ENCODE results near the gene VEGFA. TPM values are rescaled to one million over a fixed set of nuclear protein-coding genes. Genes with fewer than 3 reads are reported as not detected.

VEGFA gene
- polyA plus RNA-seq, 10 donors = 59.9 to 105 (median 69.1) TPM

DNA sequence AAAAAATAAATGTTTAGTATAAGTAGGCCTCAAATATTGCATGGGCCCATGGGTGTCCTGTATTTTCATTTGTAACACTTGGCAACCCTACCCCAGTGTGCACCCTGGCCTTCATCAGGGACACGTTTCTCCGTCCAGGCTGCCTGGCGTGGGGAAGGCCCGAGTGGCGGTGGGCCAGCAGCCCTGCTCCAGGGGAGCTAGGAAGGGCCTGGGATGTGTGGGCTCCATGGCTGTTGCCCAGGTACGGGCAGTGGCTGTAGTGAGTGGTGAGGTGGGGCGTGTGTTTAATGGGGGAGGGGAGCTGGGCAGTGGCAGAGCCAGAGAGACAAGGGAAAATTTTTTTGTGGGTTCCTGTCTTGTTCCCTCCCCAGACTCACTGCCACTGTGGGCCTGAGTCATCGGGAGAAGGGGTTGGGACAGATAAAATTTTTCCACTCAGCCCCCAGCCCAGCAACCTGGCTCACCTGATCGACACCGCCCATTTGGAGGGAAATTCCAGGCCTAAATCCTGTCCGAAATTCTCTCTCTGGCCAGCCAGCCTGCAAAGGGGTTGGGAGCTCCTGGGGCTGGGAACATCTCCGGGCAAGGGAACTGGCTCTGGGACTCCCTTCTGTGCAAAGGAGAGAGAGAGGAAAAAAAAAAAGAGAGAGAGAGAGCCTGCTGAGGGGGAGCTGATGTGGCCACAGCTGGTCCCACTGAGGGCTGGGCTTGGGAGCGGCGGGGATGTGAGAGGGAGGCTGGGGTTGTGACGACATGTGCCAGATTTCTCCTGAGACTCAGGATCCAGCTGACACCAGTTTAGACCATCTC, 32.5 kb upstream of the VEGFA start:
- peak; percentile 42 to 88 (median 42) for DNase-seq

DNA sequence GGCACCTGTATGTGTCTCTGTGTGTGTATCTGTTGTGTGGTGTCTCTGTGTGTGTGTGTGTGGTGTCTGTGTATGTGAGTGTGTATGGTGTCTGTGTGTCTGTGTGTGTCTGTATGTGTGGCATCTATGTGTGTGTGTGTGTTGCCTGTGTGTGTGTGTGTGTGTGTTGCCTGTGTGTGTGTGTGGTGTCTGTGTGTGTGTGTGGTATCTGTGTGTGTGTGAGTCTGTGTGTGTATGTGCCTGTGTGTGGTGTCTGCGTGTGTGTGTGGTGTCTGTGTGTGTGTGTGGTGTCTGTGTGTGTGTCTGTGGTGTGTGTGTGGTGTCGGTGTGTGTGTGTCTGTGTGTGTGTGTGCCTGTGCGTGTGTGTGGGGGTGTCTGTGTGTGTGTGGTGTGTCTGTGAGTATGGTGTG, 31.7 kb upstream of the VEGFA start:
- DNase-seq = no peak

DNA sequence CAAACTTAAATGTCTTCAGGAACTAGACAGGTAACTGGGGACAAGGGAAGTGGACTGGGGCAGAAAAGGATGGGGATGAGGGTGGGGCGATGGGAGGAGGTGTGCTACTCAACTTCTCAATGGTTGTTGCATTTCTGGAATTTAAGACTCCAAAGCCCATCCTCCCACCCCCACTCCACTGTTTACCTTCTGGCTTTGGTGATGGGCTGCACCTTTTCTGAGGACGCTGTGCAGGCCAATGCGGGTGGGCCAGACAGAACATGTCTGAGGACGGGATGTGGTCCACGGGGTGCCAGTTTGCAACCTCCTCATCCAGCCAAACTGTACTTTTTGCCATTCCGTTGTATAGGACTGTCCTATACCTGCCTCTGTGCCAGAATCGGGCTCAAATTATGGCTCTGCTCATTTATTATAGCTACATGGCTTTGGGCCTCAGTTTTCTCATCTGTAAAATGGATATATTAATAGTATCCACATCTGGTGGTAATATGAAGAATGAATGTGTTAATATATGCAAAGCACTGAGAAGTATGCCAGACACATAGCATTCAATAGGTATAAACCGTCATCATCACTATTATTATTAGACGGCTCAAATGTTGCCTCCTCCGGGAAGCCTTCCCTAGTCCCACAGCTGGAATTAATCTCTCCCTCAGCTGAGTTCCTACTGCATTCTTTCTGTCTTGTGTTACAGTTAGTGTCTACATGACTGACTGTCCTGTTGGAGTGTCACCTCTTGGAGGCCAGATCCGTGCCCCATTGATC, 31.0 kb upstream of the VEGFA start:
- no peak for DNase-seq

DNA sequence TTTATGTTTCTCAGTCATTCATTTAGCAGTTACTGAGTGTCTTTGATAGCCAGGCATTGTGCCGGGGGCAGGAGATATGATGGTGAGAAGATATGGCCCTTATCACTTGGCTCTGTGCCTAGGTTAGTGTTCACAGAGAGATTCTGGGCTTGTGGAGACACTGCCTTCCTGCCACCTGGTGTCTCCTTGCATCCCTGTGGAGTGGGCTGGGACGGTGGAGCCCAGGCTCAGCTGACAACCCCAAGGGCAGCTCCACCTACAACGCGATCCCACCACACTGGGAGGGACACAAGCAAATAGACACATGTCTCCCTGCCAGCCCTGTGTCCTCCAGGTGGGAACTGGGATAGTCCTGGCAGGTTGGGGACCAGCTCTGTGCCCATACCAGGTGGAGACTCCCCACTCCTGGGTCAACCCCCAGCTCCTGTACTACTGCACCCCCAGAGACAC, 30.3 kb upstream of the VEGFA start:
- no peak for DNase-seq

DNA sequence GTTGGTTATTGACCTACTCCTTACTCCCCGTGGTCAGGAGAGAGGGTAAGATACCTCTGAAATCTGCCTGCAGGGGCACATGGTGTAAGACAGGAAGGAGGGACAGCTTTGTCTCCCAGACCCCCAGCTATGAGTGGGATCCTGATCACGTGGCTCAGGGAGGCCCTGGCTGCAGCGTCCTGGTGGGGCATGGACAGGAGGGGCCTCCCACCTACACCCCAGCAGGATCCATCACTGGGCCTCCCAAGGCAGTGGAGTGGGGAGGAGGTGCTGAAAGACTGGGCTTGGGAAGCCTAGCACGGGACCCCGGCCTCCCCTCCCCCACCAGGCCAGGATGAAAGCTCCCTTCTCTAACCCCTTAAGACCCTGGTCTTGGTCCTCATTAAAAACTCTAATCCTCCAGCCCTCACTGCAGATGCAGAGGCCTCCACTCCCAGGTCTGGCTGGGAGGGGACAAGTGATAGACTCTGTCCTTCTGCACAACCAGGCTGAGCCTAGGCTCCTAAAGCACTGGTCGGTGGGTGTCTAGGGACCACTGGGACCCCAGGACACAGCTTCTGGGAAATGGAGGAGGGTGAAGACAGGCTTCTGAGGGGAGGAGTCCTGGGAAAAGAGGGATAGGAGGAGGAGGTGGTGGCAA, 29.6 kb upstream of the VEGFA start:
- DNase-seq = no peak

DNA sequence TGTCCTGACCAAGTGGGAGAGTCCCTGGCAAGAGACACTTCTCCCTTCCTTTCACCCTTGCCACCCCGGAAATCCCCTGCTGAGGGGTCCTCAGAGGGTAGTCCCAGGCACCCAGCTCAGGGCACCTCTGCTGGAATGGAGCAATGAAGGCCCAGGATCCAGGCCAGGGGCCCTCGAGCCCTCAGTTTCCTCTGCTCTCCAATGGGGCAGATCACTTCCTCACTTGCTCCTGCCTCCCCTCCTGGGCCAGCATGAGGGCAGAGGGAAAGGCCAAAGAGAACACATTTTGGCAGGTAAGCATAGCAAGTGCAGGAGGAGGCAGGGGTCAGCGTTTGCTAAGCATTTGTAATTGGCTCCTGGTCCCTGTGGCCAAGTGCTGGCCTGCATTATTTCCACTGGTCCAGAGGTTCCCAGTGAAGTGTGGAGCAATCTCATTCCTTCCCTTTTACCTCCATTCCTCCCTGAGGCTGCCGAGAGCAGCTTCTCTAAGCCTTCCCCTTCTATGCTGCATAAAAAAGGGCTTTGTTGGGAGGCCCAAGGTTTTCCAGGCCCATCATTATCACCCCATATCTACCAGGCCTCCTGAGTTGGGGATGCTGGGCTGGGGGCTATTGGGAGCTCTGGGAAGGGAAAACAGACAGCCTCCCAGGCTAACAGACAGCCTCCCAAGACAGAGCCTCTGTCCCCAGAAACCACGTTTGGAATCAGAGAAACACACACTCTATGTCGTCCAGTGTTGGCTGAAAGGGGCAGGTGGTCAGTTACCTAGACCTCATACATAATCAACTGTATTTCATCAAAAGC, 28.8 kb upstream of the VEGFA start:
- DNase-seq = peak in 1 of 3 donors; percentile 34

DNA sequence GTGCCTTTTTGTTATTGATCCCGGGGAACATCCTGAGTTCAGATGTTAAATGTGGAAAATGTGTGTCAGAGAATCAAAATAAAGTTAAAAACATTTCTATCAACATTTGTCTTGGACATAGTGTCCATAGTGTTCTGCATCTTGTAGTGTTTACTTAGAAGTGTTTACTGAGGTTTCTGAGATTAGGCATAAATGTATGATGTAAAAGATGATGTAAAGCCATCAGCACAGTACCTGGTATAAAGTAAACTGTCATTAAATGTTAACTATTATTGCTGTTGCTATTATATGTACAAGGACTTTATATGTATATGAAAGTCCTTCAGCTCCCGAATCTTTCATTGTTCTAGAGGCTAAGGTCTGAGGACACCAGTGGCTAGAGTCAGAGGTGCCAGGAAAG, 28.2 kb upstream of the VEGFA start:
- peak in 1 of 3 donors; percentile 33 for DNase-seq

DNA sequence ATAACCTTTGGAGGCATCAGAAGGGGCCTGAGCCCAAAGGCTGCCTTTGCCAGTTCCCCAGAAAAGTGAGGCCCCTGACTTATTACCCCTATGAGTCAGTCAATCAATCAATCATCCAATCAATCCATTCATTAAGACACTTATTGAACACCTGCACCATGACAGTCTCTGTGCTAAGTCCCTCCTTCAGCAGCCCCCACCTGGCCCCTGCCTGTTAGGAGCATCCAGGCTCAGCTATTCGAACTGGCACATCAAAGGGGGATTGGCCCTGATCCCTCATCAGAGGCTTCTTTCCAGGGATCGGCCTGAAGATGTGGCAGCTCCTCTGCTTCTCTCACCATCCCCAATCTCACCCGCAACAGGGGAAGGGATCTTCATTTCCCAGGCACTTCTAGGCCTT, 27.7 kb upstream of the VEGFA start:
- no peak for DNase-seq

DNA sequence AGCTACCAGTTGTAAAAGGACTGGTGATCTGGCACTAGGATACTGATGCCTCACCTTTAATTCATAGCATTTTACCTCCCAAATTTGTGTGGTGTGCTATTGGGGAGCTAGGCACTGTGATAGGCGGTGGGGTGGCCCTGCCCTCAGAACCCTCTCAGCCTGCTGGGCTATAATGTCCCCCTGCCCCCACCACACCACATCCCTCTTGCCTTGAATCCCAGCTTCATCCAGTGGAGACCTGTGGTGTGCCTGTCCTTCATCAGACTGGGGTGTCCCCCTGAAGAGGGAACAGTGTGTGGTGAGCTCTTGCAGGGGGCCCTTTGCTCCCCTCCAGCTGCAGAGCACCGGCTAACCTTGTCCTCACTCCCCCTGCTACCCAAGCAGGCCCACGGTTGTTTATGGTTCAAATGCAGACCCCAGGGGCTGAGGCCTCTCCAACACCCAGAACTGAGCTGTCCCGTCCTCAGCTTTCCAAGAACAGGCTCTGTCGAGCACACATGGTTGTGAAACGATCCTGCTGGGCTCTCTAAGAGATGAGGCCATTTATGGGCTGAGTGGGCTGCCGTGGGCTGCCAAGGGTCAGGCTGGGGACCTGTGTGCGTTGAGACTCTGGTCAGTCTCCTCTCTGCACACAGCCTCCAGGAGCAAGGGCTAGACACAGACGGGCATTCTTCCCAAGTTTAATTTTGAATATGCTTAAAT, 26.9 kb upstream of the VEGFA start:
- DNase-seq = peak in 1 of 3 donors; percentile 78

DNA sequence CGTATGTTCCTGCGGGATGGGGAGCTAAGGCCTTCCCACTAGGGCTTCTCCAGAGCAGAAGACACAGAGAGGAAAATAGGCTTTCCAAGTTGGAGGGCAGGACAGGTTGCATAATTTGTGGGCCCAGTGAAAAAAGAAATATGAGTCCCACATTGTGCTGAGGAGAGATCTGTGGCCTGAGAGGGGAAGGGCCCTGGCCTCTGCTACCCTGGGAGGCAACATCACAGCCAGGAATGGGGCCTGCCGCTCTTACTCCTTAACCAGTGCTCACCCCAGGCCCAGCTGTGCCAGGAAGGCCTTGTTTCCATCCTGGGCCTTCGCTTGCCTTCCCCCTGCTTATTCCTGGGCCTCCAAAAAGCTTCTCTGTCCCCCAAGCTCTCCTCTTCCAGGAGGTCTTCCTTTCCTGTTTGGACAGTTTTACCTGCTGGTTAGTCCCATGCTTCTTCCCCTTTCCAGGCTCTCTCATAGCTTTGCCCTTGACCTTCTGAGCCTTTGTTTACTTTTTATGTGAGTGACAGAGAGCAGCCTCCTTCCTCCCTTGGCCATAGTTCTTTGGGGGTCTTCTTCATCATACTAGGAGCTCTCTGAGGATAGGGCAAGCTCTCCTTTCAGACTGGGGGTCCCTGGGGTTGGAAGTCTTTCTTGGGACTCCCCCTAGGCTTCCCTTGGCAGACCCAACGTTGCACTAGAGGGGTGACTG, 26.2 kb upstream of the VEGFA start:
- no peak for DNase-seq

DNA sequence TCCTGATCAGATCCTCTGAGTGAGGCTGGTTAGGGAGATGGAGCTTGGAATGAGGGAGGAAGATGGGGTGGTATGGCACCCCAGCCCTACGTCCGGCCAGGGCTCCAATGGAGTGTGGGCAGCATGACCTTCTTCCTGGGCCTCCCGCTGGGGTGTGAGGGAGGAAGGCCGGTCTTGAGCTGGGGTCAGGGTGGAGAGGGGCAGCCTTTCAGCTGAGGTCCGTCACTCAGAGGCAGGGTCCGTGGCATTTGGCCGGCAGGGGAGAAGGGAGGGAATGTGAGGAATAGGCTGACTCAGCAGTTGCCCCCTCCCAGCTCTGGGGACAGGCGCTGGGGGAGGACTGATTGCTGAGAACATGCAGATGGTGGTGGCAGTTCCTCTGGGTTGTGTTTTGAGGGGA, 25.5 kb upstream of the VEGFA start:
- no peak for DNase-seq

DNA sequence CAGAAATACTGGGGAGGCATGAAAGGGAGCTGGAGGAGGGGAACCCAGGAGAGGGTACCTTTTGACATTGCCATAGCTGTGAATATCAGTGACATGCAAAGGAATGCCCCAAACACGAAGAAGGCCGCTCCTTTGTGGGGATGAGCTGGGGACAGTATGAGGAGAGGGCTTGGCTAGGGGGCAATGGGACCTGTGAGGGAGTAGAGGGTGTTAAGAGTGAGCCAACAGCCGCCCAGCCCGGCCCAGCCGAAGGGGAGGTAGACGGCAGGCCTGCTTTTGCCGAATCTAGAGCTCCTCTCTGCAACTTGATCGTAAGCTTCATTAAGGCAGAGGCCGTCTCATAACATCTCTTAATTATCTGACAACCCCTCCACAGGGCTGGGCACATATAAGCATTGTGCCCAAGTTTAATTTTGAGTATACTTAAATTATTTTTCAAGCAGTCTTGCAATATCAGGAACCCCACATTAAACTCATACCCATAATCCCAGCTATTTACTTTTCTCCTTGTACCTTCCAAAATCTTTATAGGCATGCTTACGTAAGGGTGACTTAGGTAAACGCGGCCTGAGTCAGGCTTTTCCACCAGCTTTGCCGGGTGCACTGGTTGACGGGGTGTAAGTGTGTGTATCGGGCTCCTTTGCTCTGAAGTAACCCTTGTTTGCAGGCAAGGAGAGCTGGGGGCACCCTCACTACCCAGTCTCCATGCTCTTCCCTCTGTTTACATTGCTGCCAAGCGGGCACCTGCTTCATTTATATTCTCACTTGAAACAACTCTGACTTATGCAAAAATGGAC, 24.9 kb upstream of the VEGFA start:
- no peak for DNase-seq

DNA sequence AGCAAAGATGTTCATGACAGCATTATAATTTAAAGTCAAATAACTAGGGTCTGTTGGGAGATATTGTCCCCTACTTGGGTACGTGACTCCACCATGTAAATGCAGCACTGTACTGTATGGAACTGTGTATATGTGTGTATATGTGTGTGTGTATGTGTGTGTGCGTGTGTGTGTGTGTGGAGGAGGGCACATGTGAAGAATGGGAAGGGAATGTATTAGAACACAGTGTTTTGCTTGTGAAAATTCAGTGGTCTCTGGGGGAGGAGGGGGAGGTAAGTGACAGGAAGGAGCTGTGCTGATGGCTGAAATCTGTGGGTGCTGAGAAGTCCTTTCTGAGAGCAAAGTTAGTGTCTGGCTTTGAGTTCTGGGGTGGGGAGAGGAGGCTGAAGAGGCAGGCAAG, 23.9 kb upstream of the VEGFA start:
- no peak for DNase-seq

DNA sequence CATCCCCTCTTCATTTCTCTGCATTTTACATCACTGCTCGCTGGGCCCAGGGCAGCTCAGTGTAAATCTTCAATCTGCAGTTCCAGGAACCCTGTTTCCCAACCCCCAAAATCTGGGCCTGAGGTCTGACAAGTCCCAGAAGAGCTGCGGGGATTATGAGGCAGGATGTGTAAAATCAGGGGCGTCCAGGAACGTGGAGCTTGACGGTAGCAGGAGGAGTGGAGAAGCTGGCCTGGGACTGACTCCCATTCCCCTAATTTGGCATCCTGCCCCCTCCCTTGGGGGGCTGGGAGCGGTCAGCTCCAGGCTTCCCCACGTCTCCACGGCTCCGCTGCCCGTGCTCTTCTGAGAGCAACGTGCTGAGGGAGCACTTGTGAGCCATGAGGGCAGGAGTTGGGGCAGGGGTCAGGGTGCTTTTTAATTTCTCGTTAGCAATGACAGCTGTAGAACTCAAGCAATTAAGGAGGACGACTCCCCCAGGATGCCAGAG, 23.4 kb upstream of the VEGFA start:
- DNase-seq = peak in 2 of 3 donors; percentile 73 to 92

DNA sequence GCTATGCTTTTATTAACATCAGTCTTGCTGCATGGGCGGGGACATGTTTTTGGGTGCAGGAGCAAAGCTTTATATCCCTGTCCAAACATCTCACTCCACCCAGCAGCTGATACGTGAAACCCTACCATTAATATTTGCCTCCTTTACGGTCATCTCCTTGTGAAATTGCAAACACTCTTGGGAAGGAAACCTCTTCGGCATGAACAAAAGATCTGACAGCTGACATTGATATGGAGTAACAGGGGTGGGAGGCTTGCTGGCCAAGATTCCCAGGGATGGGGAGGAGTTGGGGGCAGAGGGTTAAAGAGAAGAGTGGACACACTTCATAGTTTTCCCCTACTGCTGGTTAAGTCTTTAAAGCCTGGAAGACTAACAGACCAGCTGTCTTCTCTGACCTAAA, 22.2 kb upstream of the VEGFA start:
- peak in 1 of 3 donors; percentile 45 for DNase-seq

DNA sequence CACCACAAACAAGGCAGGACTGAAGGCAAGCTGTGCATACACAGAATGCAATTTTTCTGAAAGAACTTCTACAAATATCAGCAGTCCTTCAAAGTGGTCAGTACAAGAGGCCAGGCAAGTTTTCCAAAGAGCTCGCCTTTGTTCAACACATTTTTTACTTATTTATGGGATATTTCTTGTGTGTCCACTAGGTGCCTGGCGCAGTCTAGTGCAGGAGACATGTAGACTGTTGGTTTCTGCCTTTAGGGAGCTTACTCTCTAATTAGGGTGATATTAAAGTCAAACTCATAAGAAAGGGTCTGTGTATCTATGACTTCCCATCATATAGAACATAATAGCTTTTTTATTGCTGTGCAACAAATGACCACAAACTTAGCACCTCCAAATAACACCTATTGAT, 21.2 kb upstream of the VEGFA start:
- no peak for DNase-seq

DNA sequence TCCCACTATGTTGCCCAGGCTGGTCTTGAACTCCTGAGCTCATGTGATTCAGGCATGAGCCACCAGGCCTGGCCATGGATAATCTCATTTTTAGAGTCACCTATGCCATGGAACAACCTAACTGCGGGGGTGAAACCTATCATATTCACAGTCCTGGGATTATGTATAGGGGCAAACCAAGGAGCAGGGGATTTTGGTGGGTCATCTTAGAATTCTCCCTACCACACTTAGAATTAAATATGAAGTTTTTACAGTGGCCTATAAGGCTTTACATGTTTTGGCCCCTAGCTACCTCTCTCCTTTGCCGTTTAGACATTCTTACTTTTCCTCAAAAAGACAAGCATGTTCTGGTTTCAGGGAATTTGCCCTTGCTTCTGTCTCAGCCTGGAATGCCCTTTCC, 20.6 kb upstream of the VEGFA start:
- no peak for DNase-seq

DNA sequence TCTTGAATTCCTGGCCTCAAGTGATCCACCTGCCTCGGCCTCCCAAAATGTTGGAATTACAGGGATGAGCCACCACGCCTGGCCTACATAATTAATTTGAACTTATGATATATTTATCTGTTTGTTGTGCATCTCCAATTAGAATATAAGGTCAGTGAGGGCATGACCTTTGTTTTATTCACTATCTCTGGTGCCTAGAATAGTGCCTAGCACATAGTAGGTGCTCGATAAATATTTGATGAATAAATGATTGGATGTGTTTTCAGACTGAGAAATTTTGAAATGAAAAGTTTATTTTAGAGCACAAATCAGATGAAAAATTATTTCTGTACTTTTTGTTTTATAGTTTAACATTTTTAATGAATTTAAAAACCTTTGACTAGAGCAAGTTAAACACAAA, 19.4 kb upstream of the VEGFA start:
- DNase-seq = no peak

DNA sequence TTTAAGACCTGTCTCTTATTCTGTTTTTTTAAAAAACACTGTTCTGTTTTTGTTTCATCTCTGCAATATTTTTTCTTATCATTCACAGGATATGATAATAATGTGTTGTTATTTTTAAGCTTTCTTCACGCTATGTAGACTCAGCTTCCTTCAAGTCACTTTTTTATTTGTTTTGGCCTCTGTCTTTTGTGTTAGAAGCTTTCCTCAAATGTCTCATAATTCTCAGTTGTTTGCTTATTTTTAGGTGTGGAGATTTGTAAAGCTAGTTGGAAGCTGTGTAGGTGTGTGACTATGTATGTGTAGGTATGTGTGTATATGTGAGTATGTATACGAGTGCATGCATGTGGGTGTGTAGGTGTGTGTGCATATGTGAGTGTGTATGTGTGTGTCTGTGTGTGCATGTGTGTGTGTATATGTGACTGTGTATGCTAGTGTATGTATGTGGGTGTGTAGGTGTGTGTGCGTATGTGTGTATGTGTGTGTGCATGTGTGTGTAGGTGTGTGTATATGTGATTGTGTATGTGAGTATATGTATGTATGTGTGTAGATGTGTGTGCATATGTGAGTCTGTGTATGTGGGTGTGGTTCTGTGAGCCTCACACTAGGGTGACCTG, 16.3 kb upstream of the VEGFA start:
- DNase-seq = no peak
